Ishikawa (cell line): ENCODE data around the gene COPZ1.
A peak's percentile ranks its signal among the peaks of the same experiment; 100 is the strongest.

Experiments used
- CEBPB ChIP-seq: IDR thresholded peaks from 2 replicates; pipeline ENCODE4 v1.6.1; 2012
- CREB1 ChIP-seq: IDR thresholded peaks from 2 replicates; pipeline ENCODE4 v1.6.1; 2012; ENCODE audit warnings: low read depth
- EGR1 ChIP-seq: IDR thresholded peaks from 2 replicates; pipeline ENCODE4 v1.6.1; 2012
- EP300 ChIP-seq: IDR thresholded peaks from 2 replicates; pipeline ENCODE4 v1.6.1; 2012; ENCODE audit warnings: borderline replicate concordance
- FOXM1 ChIP-seq: IDR thresholded peaks from 2 replicates; pipeline ENCODE4 v1.6.1; 2012; ENCODE audit warnings: low read depth, borderline replicate concordance
- MAX ChIP-seq: IDR thresholded peaks from 2 replicates; pipeline ENCODE4 v1.6.1; 2012
- NFIC ChIP-seq: IDR thresholded peaks from 2 replicates; pipeline ENCODE4 v1.6.1; 2012
- RAD21 ChIP-seq: IDR thresholded peaks from 2 replicates; pipeline ENCODE4 v1.6.1; 2012; ENCODE audit warnings: low read depth
- REST ChIP-seq: IDR thresholded peaks from 2 replicates; pipeline ENCODE4 v1.6.1; 2012; ENCODE audit warnings: low read depth, mild to moderate bottlenecking
- TAF1 ChIP-seq: IDR thresholded peaks from 2 replicates; pipeline ENCODE4 v1.6.1; 2012; ENCODE audit warnings: low read depth, mild to moderate bottlenecking
- TCF12 ChIP-seq: IDR thresholded peaks from 2 replicates; pipeline ENCODE4 v1.6.1; 2012; ENCODE audit warnings: low read depth
- TEAD4 ChIP-seq: IDR thresholded peaks from 2 replicates; pipeline ENCODE4 v1.6.1; 2012
- USF1 ChIP-seq: IDR thresholded peaks from 2 replicates; pipeline ENCODE4 v1.6.1; 2012
- YY1 ChIP-seq: IDR thresholded peaks from 2 replicates; pipeline ENCODE4 v1.6.1; 2012; ENCODE audit warnings: low read depth
- ZBTB7A ChIP-seq: IDR thresholded peaks from 2 replicates; pipeline ENCODE4 v1.6.1; 2012; ENCODE audit warnings: low read depth

The COPZ1 gene

GRCh38 chr12:54356951-54357356, 32.0 kb downstream of the COPZ1 start:
- TF ChIP-seq ZBTB7A, result no peak
- no peak for TF ChIP-seq FOXM1
- TF ChIP-seq CREB1, result no peak
- TF ChIP-seq TCF12, result no peak
- TF ChIP-seq MAX, result no peak
- TF ChIP-seq TAF1, result no peak
- no peak for TF ChIP-seq CEBPB
- TF ChIP-seq TEAD4, result no peak
- TF ChIP-seq YY1, result no peak
- TF ChIP-seq REST, result no peak

GRCh38 chr12:54357506-54358190, 32.7 kb downstream of the COPZ1 start:
- TF ChIP-seq EGR1 (no peak), TAF1 (no peak), NFIC (no peak), CEBPB (no peak), EP300 (no peak), FOXM1 (no peak), YY1 (no peak), REST (no peak), USF1 (no peak), TCF12 (no peak), TEAD4 (no peak), ZBTB7A (no peak), CREB1 (no peak)

GRCh38 chr12:54358191-54358944, 33.4 kb downstream of the COPZ1 start:
- TF ChIP-seq TAF1 (no peak), NFIC (no peak), TEAD4 (no peak)

GRCh38 chr12:54358945-54359761, 34.2 kb downstream of the COPZ1 start:
- no peak for TF ChIP-seq RAD21
- TF ChIP-seq MAX, result peak; percentile 86
- TF ChIP-seq ZBTB7A, result peak; percentile 96
- peak; percentile 37; the same call in 1 of the 2 replicates for TF ChIP-seq YY1
- peak; percentile 91 for TF ChIP-seq TCF12
- no peak; the same call in 1 of the 2 replicates for TF ChIP-seq CEBPB
- TF ChIP-seq TEAD4, result peak; percentile 66
- peak; percentile 76; the same call in 1 of the 2 replicates for TF ChIP-seq EP300
- peak; percentile 47; the same call in 1 of the 2 replicates for TF ChIP-seq USF1
- peak; percentile 58 for TF ChIP-seq TAF1
- TF ChIP-seq FOXM1, result peak; percentile 79
- no peak for TF ChIP-seq REST
- TF ChIP-seq EGR1, result no peak; the same call in 1 of the 2 replicates
- TF ChIP-seq NFIC, result peak; percentile 71
- peak; percentile 82 for TF ChIP-seq CREB1
